ENCODE measurements around the gene FNIP2. TPM values are rescaled to one million over a fixed set of nuclear protein-coding genes. Genes with fewer than 3 reads are reported as not detected.

The FNIP2 gene
- total and polyA plus RNA-seq, 9 of the 15 experiments (the other 6 are each of a cell fraction or from before 2014, with no cell fraction given) = 1.7 to 15.5 (median 8.3) TPM

DNA sequence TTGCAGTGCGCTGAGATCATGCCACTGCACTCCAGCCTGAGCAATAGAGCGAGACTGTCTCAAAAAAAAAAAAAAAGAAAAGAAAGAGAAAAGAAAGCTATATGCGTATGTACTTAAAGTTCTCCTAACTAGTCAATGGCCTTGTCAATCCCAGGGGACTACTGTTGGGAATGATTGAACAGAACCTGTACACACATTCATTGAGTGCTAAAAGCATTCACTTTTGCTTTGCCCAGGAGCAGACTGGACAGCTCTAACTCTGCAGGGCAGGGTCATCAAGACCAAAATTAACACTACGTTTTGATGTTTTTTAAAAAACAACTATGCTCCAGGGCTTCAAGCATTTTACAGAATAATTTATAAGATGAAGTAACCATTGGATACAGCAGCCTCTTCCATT, 106.2 kb downstream of the FNIP2 start:
- H3K9ac ChIP-seq (ENCODE audit: insufficient read depth in 1 of 2, low read depth in 2 of 2, low read length in 2 of 2) = no peak overlapping the region
- H3K4me2 ChIP-seq (ENCODE audit: insufficient read depth, low read length) = no peak overlapping the region
- no TSS peak for BruUV-seq (replicated peaks)
- 92% methylated on average over 3 of the region's 4 CpGs for WGBS (ENCODE audit: insufficient coverage, low coverage, missing lambda C conversion rate)
- H3K9me1 ChIP-seq (ENCODE audit: control insufficient read depth, insufficient read depth, low read length) = no peaks in the 10 kb centered on the region
- no peak overlapping the region for H2AFZ ChIP-seq (ENCODE audit: low read depth, low read length)
- no peak overlapping the region for H3K27ac ChIP-seq (ENCODE audit: extremely low read depth, low read depth, low read length)
- DNase-seq (ENCODE audit: extremely low read depth in 1 of 4, low spot score in 3 of 4) (no peak), ATAC-seq (no peak), FAIRE-seq (no peak)
- no peak overlapping the region for H3K4me3 ChIP-seq
- intact Hi-C loops (cut with micrococcal nuclease) = no loop called here
- no peak for TF ChIP-seq RHOXF2B (CRISPR knock-in tag; conservative IDR thresholded peaks at IDR 0.05)
- TF ChIP-seq KDM1A (IDR thresholded peaks at IDR 0.05) = no peak
- no peak for TF ChIP-seq TCF3 (CRISPR knock-in tag; IDR thresholded peaks at IDR 0.05)
- TF ChIP-seq NFE2 (IDR thresholded peaks at IDR 0.05; ENCODE audit: low read depth) = no peak
- TF ChIP-seq PHF21A (IDR thresholded peaks at IDR 0.05; ENCODE audit: borderline replicate concordance, low read depth) = no peak
- TF ChIP-seq SRF (CRISPR knock-in tag; IDR thresholded peaks at IDR 0.05) = no peak
- TF ChIP-seq POLR2AphosphoS2 (IDR thresholded peaks at IDR 0.05; ENCODE audit: low read length) = no peak
- TF ChIP-seq BMI1 (IDR thresholded peaks at IDR 0.05; ENCODE audit: low read length) = no peak
- TF ChIP-seq SAP30 (IDR thresholded peaks at IDR 0.05; ENCODE audit: borderline replicate concordance, insufficient read depth, low read depth, low read length, poor library complexity, severe bottlenecking) = no peak
- no peak for TF ChIP-seq HDGF (IDR thresholded peaks at IDR 0.05)
- TF ChIP-seq, protein P1, sequence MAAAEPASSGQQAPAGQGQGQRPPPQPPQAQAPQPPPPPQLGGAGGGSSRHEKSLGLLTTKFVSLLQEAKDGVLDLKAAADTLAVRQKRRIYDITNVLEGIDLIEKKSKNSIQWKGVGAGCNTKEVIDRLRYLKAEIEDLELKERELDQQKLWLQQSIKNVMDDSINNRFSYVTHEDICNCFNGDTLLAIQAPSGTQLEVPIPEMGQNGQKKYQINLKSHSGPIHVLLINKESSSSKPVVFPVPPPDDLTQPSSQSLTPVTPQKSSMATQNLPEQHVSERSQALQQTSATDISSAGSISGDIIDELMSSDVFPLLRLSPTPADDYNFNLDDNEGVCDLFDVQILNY (CRISPR knock-in tag; IDR thresholded peaks at IDR 0.05) = no peak
- no peak for TF ChIP-seq SAFB (IDR thresholded peaks at IDR 0.05; ENCODE audit: borderline replicate concordance, low read depth, low read length)
- TF ChIP-seq TAF1 (IDR thresholded peaks at IDR 0.05; ENCODE audit: control insufficient read depth, extremely low read depth, insufficient read depth, low read length, severe bottlenecking) = no peak
- TF ChIP-seq POLR2AphosphoS5 (IDR thresholded peaks at IDR 0.05; ENCODE audit: control insufficient read depth, insufficient read depth, low read depth, low read length) = no peak
- TF ChIP-seq, protein P2, sequence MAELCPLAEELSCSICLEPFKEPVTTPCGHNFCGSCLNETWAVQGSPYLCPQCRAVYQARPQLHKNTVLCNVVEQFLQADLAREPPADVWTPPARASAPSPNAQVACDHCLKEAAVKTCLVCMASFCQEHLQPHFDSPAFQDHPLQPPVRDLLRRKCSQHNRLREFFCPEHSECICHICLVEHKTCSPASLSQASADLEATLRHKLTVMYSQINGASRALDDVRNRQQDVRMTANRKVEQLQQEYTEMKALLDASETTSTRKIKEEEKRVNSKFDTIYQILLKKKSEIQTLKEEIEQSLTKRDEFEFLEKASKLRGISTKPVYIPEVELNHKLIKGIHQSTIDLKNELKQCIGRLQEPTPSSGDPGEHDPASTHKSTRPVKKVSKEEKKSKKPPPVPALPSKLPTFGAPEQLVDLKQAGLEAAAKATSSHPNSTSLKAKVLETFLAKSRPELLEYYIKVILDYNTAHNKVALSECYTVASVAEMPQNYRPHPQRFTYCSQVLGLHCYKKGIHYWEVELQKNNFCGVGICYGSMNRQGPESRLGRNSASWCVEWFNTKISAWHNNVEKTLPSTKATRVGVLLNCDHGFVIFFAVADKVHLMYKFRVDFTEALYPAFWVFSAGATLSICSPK (IDR thresholded peaks at IDR 0.05; ENCODE audit: borderline replicate concordance) = no peak
- no peak for TF ChIP-seq PTBP1 (IDR thresholded peaks at IDR 0.05; ENCODE audit: low read depth, low read length)
- no peak for TF ChIP-seq ZNF24 (IDR thresholded peaks at IDR 0.05)
- TF ChIP-seq, protein P3, sequence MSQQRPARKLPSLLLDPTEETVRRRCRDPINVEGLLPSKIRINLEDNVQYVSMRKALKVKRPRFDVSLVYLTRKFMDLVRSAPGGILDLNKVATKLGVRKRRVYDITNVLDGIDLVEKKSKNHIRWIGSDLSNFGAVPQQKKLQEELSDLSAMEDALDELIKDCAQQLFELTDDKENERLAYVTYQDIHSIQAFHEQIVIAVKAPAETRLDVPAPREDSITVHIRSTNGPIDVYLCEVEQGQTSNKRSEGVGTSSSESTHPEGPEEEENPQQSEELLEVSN (IDR thresholded peaks at IDR 0.05; ENCODE audit: borderline replicate concordance in 1 of 2, extremely low read depth in 1 of 2, insufficient read depth in 1 of 2, insufficient read length in 1 of 2, low read depth in 1 of 2, low read length in 1 of 2, poor library complexity in 1 of 2, severe bottlenecking in 1 of 2) = no peak
- CTCF ChIA-PET (ENCODE audit: low intra/inter-chr PET ratio) = no interaction called here
- no peaks in the 10 kb centered on the region for H3K9me3 ChIP-seq (replicated peaks; ENCODE audit: control insufficient read depth, insufficient read depth, low read depth, low read length)
- in situ Hi-C loops (cut with MboI) = no loop called here
- no peaks in the 10 kb centered on the region for H3K79me2 ChIP-seq (ENCODE audit: control insufficient read depth, insufficient read depth, low read length)
- no peaks in the 10 kb centered on the region for H4K20me1 ChIP-seq (replicated peaks; ENCODE audit: control insufficient read depth, insufficient read depth, low read length)
- POLR2A ChIA-PET = interaction anchor here (1.1 kb wide), 1 partner anchor 11 kb away, joined by 3 read pairs; no protein-coding TSS in a partner anchor
- peaks cover 18% of the 10 kb centered on the region; the same call in 2 of the 3 replicates for H3K36me3 ChIP-seq (ENCODE audit: control insufficient read depth, insufficient read depth, low read length)
- peaks cover 0 to 7% of the 10 kb centered on the region in 2 experiments; a peak in 2 of 5 replicates for H3K4me1 ChIP-seq (replicated peaks in 1 of 2; ENCODE audit: control insufficient read depth in 2 of 2, insufficient read depth in 2 of 2, low read length in 2 of 2)
- no peaks in the 10 kb centered on the region for H3K27me3 ChIP-seq (ENCODE audit: control insufficient read depth in 2 of 2, insufficient read depth in 2 of 2, low read length in 2 of 2)

All from K562 (cell line).